K562 (cell line): ENCODE data around the gene ADARB2.

Experiments used
- CBX5 ChIP-seq: IDR thresholded peaks from 2 replicates; pipeline ENCODE4 v1.6.1; 2014; ENCODE audit warnings: low read depth, borderline replicate concordance
- EZH2 ChIP-seq: IDR thresholded peaks from 2 replicates; pipeline ENCODE4 v1.6.1; 2012; ENCODE audit warnings: low read depth, mild to moderate bottlenecking, inconsistent platforms, low read length, borderline replicate concordance
- MAFK ChIP-seq: IDR thresholded peaks from 2 replicates; pipeline ENCODE4 v1.6.1; 2011; ENCODE audit warnings: low read length, improper control_type of control experiment
- NFRKB ChIP-seq: fragments of 450-650 bp; IDR thresholded peaks from 2 replicates; pipeline ENCODE4 v1.6.1; 2016; ENCODE audit warnings: low read depth
- NFXL1 ChIP-seq: fragments of 450-650 bp; formaldehyde crosslinking; IDR thresholded peaks from 2 replicates; pipeline ENCODE4 v1.4.0; 2021; ENCODE audit warnings: mild to moderate bottlenecking
- POLR2A ChIP-seq: fragments of 450-650 bp; conservative IDR thresholded peaks from 2 replicates; pipeline ENCODE4 v1.6.1; 2016
- POLR2AphosphoS5 ChIP-seq: IDR thresholded peaks from 2 replicates; pipeline ENCODE4 v1.6.1; 2011; ENCODE audit warnings: mild to moderate bottlenecking, low read depth, low read length, moderate library complexity; ENCODE audit not compliant: control insufficient read depth, insufficient read depth
- THRAP3 ChIP-seq: fragments of 450-650 bp; IDR thresholded peaks from 2 replicates; pipeline ENCODE4 v1.6.1; 2016; ENCODE audit warnings: mild to moderate bottlenecking, inconsistent platforms, borderline replicate concordance
- ZBTB49 ChIP-seq: sonication (generic); formaldehyde crosslinking; IDR thresholded peaks from 2 replicates; pipeline ENCODE4 v1.8.0; 2022; ENCODE audit warnings: missing genetic modification reagents, mild to moderate bottlenecking, borderline replicate concordance
- ZNF589 ChIP-seq: fragments of 200-800 bp; sonication (Bioruptor generic); IDR thresholded peaks from 2 replicates; pipeline ENCODE4 v1.6.1; 2016; ENCODE audit warnings: low read depth, missing genetic modification characterization, missing compliant biosample characterization
- TF ChIP-seq, protein P1 (sequence below): fragments of 450-650 bp; IDR thresholded peaks from 2 replicates; pipeline ENCODE4 v1.6.1; 2016; ENCODE audit warnings: low read depth, mild to moderate bottlenecking, moderate library complexity

- TF ChIP-seq POLR2AphosphoS5, result no peak
- TF ChIP-seq, protein P1, sequence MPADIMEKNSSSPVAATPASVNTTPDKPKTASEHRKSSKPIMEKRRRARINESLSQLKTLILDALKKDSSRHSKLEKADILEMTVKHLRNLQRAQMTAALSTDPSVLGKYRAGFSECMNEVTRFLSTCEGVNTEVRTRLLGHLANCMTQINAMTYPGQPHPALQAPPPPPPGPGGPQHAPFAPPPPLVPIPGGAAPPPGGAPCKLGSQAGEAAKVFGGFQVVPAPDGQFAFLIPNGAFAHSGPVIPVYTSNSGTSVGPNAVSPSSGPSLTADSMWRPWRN, result no peak
- no peak for TF ChIP-seq ZBTB49
- no peak for TF ChIP-seq NFXL1 (CRISPR knock-in tag)
- TF ChIP-seq THRAP3, result no peak
- no peak for TF ChIP-seq CBX5
- TF ChIP-seq MAFK, result no peak
- TF ChIP-seq POLR2A, result no peak
- no peak for TF ChIP-seq EZH2
- TF ChIP-seq NFRKB, result no peak
- no peak for TF ChIP-seq ZNF589 (CRISPR knock-in tag)
Measured at GRCh38 chr10:1241973-1242935, 495.1 kb downstream of the ADARB2 start.
